K562 (cell line): ENCODE results near the gene SCAMP2.

Experiments
- AFF4 ChIP-seq: sonication (generic); formaldehyde crosslinking; IDR thresholded peaks from 2 replicates; pipeline ENCODE4 v1.8.0; 2023; ENCODE audit warnings: mild to moderate bottlenecking, missing genetic modification reagents
- ATF6 ChIP-seq: sonication (generic); formaldehyde crosslinking; IDR thresholded peaks from 2 replicates; pipeline ENCODE4 v1.4.0; 2020; ENCODE audit warnings: mild to moderate bottlenecking, missing genetic modification reagents
- CBX5 ChIP-seq: IDR thresholded peaks from 2 replicates; pipeline ENCODE4 v1.6.1; 2014; ENCODE audit warnings: low read depth, borderline replicate concordance
- CC2D1A ChIP-seq: fragments of 450-650 bp; IDR thresholded peaks from 2 replicates; pipeline ENCODE4 v1.6.1; 2017; ENCODE audit warnings: mild to moderate bottlenecking
- ERF ChIP-seq: fragments of 450-650 bp; formaldehyde crosslinking; IDR thresholded peaks from 2 replicates; pipeline ENCODE4 v1.4.0; 2020; ENCODE audit warnings: mild to moderate bottlenecking, mixed read lengths
- GABPB1 ChIP-seq: sonication (generic); formaldehyde crosslinking; IDR thresholded peaks from 2 replicates; pipeline ENCODE4 v1.8.0; 2022; ENCODE audit warnings: mild to moderate bottlenecking, missing genetic modification reagents
- HCFC1 ChIP-seq: IDR thresholded peaks from 2 replicates; pipeline ENCODE4 v1.6.1; 2012; ENCODE audit warnings: low read depth, low read length, improper control_type of control experiment
- HDGF ChIP-seq: fragments of 450-650 bp; IDR thresholded peaks from 2 replicates; pipeline ENCODE4 v1.6.1; 2016
- NCOR1 ChIP-seq: fragments of 450-650 bp; IDR thresholded peaks from 2 replicates; pipeline ENCODE4 v1.6.1; 2016; ENCODE audit warnings: mild to moderate bottlenecking, moderate library complexity
- PATZ1 ChIP-seq: fragments of 250-450 bp; sonication (Bioruptor Pico); IDR thresholded peaks from 2 replicates; pipeline ENCODE4 v1.5.0; 2020; ENCODE audit warnings: mild to moderate bottlenecking, borderline replicate concordance
- PTTG1 ChIP-seq: fragments of 450-650 bp; IDR thresholded peaks from 2 replicates; pipeline ENCODE4 v1.6.1; 2016; ENCODE audit warnings: low read depth, mild to moderate bottlenecking, missing genetic modification characterization, missing compliant biosample characterization
- RFX5 ChIP-seq: IDR thresholded peaks from 2 replicates; pipeline ENCODE4 v1.6.1; 2011; ENCODE audit warnings: low read depth, mild to moderate bottlenecking, improper control_type of control experiment, low read length
- SAFB2 ChIP-seq: fragments of 200-400 bp; formaldehyde crosslinking; IDR thresholded peaks from 2 replicates; pipeline ENCODE4 v1.6.1; 2018; ENCODE audit warnings: borderline replicate concordance, low read length, low read depth, moderate library complexity; ENCODE audit not compliant: severe bottlenecking
- ZNF77 ChIP-seq: fragments of 250-450 bp; sonication (Bioruptor Pico); IDR thresholded peaks from 2 replicates; pipeline ENCODE4 v1.5.0; 2020

- TF ChIP-seq CBX5 (no peak), RFX5 (no peak), NCOR1 (no peak), PTTG1 (tag) (no peak), HDGF (no peak), ATF6 (CRISPR knock-in tag) (no peak), ERF (CRISPR knock-in tag) (no peak), GABPB1 (CRISPR knock-in tag) (no peak), HCFC1 (no peak), CC2D1A (no peak), ZNF77 (CRISPR knock-in tag) (no peak), SAFB2 (no peak), AFF4 (CRISPR knock-in tag) (no peak), PATZ1 (CRISPR knock-in tag) (no peak)
These were observed 64.9 kb downstream of the SCAMP2 start for GRCh38 chr15:74808078-74808839.
